IPS-18a (cell line): Measurements from ENCODE around the gene ATP1B1.

Experiments used
- H3K27ac ChIP-seq: one replicate; pipeline ENCODE4 v1.5.1; 2013; ENCODE audit warnings: low read length
- H3K27me3 ChIP-seq: one replicate; pipeline ENCODE4 v1.6.1; 2013; ENCODE audit warnings: mild to moderate bottlenecking, low read length; ENCODE audit not compliant: control insufficient read depth, insufficient read depth
- H3K36me3 ChIP-seq: one replicate; pipeline ENCODE4 v1.6.1; 2013; ENCODE audit warnings: low read depth, low read length; ENCODE audit not compliant: control insufficient read depth
- H3K4me1 ChIP-seq: one replicate; pipeline ENCODE4 v1.6.1; 2013; ENCODE audit warnings: low read depth, low read length; ENCODE audit not compliant: control insufficient read depth
- H3K4me3 ChIP-seq: one replicate; pipeline ENCODE4 v1.5.1; 2013; ENCODE audit warnings: low read length
- H3K9ac ChIP-seq: one replicate; pipeline ENCODE4 v1.6.1; 2013; ENCODE audit warnings: mild to moderate bottlenecking, low read length, moderate library complexity
- H3K9me3 ChIP-seq: one replicate; pipeline ENCODE4 v1.6.1; 2013; ENCODE audit warnings: low read depth, low read length; ENCODE audit not compliant: control insufficient read depth

Gene ATP1B1

GRCh38 chr1:169180174-169180573 lies 73.7 kb downstream of the ATP1B1 start:
- Histone ChIP-seq H3K4me3 (no peak overlapping the region), H3K27me3 (no peaks in the 10 kb centered on the region), H3K9me3 (no peaks in the 10 kb centered on the region), H3K27ac (no peak overlapping the region), H3K4me1 (peaks cover 6% of the 10 kb centered on the region), H3K36me3 (no peaks in the 10 kb centered on the region), H3K9ac (no peak overlapping the region)
